ENCODE measurements around the gene PCBP3. TPM values are rescaled to one million over a fixed set of nuclear protein-coding genes. Genes with fewer than 3 reads are reported as not detected.

PCBP3 gene
- polyA plus RNA-seq, 1 experiment, result 1.6 TPM

GRCh38 chr21:45768011-45768739, 124.7 kb downstream of the PCBP3 start:
- POLR2A ChIA-PET, result no interaction called here
- DNase-seq (ENCODE audit: low read depth, low spot score), result no peak
- Histone ChIP-seq H3K4me3 (ENCODE audit: low read depth, low read length) (no peak overlapping the region), H3K9me3 (ENCODE audit: control insufficient read depth, insufficient read depth, low read length) (no peaks in the 10 kb centered on the region; the same call in 1 of the 2 replicates), H3K27me3 (ENCODE audit: control insufficient read depth, insufficient read depth, low read length) (no peaks in the 10 kb centered on the region), H3K27ac (ENCODE audit: low read depth, low read length) (no peak overlapping the region)
- TF ChIP-seq CTCF (IDR thresholded peaks at IDR 0.05; ENCODE audit: low read depth, low read length), result no peak
- CTCF ChIA-PET, result no interaction called here

GRCh38 chr21:45768740-45769048, 125.2 kb downstream of the PCBP3 start:
- TF ChIP-seq CTCF (IDR thresholded peaks at IDR 0.05; ENCODE audit: low read depth, low read length), result no peak
- Histone ChIP-seq H3K4me3 (ENCODE audit: low read depth, low read length) (no peak overlapping the region), H3K9me3 (ENCODE audit: control insufficient read depth, insufficient read depth, low read length) (no peaks in the 10 kb centered on the region; the same call in 1 of the 2 replicates), H3K27me3 (ENCODE audit: control insufficient read depth, insufficient read depth, low read length) (no peaks in the 10 kb centered on the region), H3K27ac (ENCODE audit: low read depth, low read length) (no peak overlapping the region)
- CTCF ChIA-PET, result no interaction called here
- no peak for DNase-seq (ENCODE audit: low read depth, low spot score)
- POLR2A ChIA-PET, result no interaction called here

- Histone ChIP-seq H3K27ac (ENCODE audit: low read depth, low read length) (no peak overlapping the region), H3K4me3 (ENCODE audit: low read depth, low read length) (no peak overlapping the region), H3K27me3 (ENCODE audit: control insufficient read depth, insufficient read depth, low read length) (no peaks in the 10 kb centered on the region), H3K9me3 (ENCODE audit: control insufficient read depth, insufficient read depth, low read length) (no peaks in the 10 kb centered on the region; the same call in 1 of the 2 replicates)
- no peak for TF ChIP-seq CTCF (IDR thresholded peaks at IDR 0.05; ENCODE audit: low read depth, low read length)
- ChIA-PET CTCF (no interaction called here), POLR2A (no interaction called here)
- DNase-seq (ENCODE audit: low read depth, low spot score), result no peak
Observed at GRCh38 chr21:45769294-45769693, 125.8 kb downstream of the PCBP3 start.

GRCh38 chr21:45769896-45770295, 126.4 kb downstream of the PCBP3 start:
- no peaks in the 10 kb centered on the region for H3K27me3 ChIP-seq (ENCODE audit: control insufficient read depth, insufficient read depth, low read length)
- DNase-seq (ENCODE audit: low read depth, low spot score), result no peak
- ChIA-PET CTCF (no interaction called here), POLR2A (no interaction called here)
- no peak for TF ChIP-seq CTCF (IDR thresholded peaks at IDR 0.05; ENCODE audit: low read depth, low read length)
- H3K4me3 ChIP-seq (ENCODE audit: low read depth, low read length), result no peak overlapping the region
- no peak overlapping the region for H3K27ac ChIP-seq (ENCODE audit: low read depth, low read length)
- H3K9me3 ChIP-seq (ENCODE audit: control insufficient read depth, insufficient read depth, low read length), result no peaks in the 10 kb centered on the region; the same call in 1 of the 2 replicates

GRCh38 chr21:45772180-45772579, 128.7 kb downstream of the PCBP3 start:
- Histone ChIP-seq H3K27me3 (ENCODE audit: control insufficient read depth, insufficient read depth, low read length) (no peaks in the 10 kb centered on the region), H3K4me3 (ENCODE audit: low read depth, low read length) (no peak overlapping the region), H3K27ac (ENCODE audit: low read depth, low read length) (no peak overlapping the region), H3K9me3 (ENCODE audit: control insufficient read depth, insufficient read depth, low read length) (no peaks in the 10 kb centered on the region; the same call in 1 of the 2 replicates)
- no peak for TF ChIP-seq CTCF (IDR thresholded peaks at IDR 0.05; ENCODE audit: low read depth, low read length)
- no peak for DNase-seq (ENCODE audit: low read depth, low spot score)
- ChIA-PET CTCF (no interaction called here), POLR2A (no interaction called here)
